ENCODE data around the gene WWOX. TPM values are rescaled to one million over a fixed set of nuclear protein-coding genes. Genes with fewer than 3 reads are reported as not detected.

Gene WWOX
- total and polyA plus RNA-seq, 2 donors (not counting 1 experiment from before 2014, with no cell fraction given) = 10.5 to 42.3 TPM

- Histone ChIP-seq H2AFZ (ENCODE audit: insufficient read depth, low read depth, low read length, poor library complexity, severe bottlenecking) (no peak overlapping the region), H3K4me2 (replicated peaks; ENCODE audit: low read depth, low read length, poor library complexity, severe bottlenecking) (no peak overlapping the region), H3K4me1 (ENCODE audit: control insufficient read depth in 2 of 2, insufficient read depth in 2 of 2, low read length in 2 of 2) (no peaks in the 10 kb centered on the region), H3K4me3 (ENCODE audit: control extremely low read depth in 1 of 5, extremely low read depth in 1 of 5, insufficient read depth in 1 of 5, low read depth in 2 of 5, low read length in 4 of 5) (no peak overlapping the region), H4K20me1 (ENCODE audit: control insufficient read depth, insufficient read depth, low read length, poor library complexity, severe bottlenecking) (no peaks in the 10 kb centered on the region), H3K36me3 (replicated peaks in 1 of 2; ENCODE audit: control extremely low read depth in 1 of 2, control insufficient read depth in 1 of 2, extremely low read depth in 1 of 2, insufficient read depth in 2 of 2, low read length in 1 of 2) (no peaks in the 10 kb centered on the region), H3K79me2 (ENCODE audit: control insufficient read depth, insufficient read depth, low read length) (no peaks in the 10 kb centered on the region), H3K27ac (ENCODE audit: low read length in 2 of 2) (no peak overlapping the region), H3K9me3 (ENCODE audit: control extremely low read depth in 1 of 3, control insufficient read depth in 2 of 3, insufficient read depth in 1 of 3, low read length in 2 of 3) (peaks cover 0 to 6% (median 3%) of the 10 kb centered on the region in 3 donors), H3K9ac (ENCODE audit: low read length) (no peak overlapping the region), H3K27me3 (replicated peaks in 1 of 4; ENCODE audit: control extremely low read depth in 1 of 4, control insufficient read depth in 3 of 4, insufficient read depth in 4 of 4, low read length in 3 of 4) (no peaks in the 10 kb centered on the region)
- ATAC-seq (ENCODE audit: low read depth) = no peak
- no peaks in the 10 kb centered on the region for H3K4me1 Mint-ChIP-seq
- H3K4me3 Mint-ChIP-seq = no peak overlapping the region
- DNase-seq = no peak
- 95% methylated on average over 5 of the region's 5 CpGs for WGBS (ENCODE audit: insufficient coverage)
- TF ChIP-seq CTCF (IDR thresholded peaks at IDR 0.05) (no peak), EZH2 (IDR thresholded peaks at IDR 0.05; ENCODE audit: borderline replicate concordance, insufficient read depth, low read depth, low read length, poor library complexity, severe bottlenecking) (no peak)
- ChIA-PET POLR2A (no interaction called here), CTCF (no interaction called here)
- intact Hi-C loops (cut with micrococcal nuclease) = no loop called here
- no peaks in the 10 kb centered on the region for H3K9me3 Mint-ChIP-seq (ENCODE audit: insufficient read depth)
- H3K27me3 Mint-ChIP-seq = no peaks in the 10 kb centered on the region
- no peak overlapping the region for H3K27ac Mint-ChIP-seq
Observed at GRCh38 chr16:78259873-78260272, 160.4 kb downstream of the WWOX start.

DNA sequence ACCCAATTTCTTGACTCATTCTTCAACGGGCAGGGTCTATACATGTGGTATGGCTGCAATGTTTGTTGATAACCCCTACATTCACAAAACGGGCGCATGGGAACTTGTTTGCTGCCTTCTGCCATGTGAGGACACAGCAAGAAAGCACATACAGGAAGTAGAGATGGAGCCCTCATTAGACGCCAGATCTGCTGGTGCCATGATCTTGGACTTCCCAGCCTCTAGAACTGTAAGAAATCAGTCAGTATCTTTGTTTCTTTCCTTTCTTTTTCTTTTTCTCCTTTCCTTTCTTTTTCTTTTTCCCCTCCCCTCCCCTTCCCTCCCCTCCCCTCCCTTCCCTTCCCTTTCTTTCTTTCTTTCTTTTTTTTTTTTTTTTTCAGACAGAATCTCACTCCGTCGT lies 165.2 kb downstream of the WWOX start:
- POLR2A ChIA-PET = no interaction called here
- DNase-seq (no peak), ATAC-seq (ENCODE audit: low read depth) (no peak)
- no peaks in the 10 kb centered on the region for H3K4me1 Mint-ChIP-seq
- TF ChIP-seq CTCF (IDR thresholded peaks at IDR 0.05) (no peak), EZH2 (IDR thresholded peaks at IDR 0.05; ENCODE audit: borderline replicate concordance, insufficient read depth, low read depth, low read length, poor library complexity, severe bottlenecking) (no peak)
- Histone ChIP-seq H3K9ac (ENCODE audit: low read length) (no peak overlapping the region), H3K27ac (ENCODE audit: low read length in 2 of 2) (no peak overlapping the region), H3K9me3 (ENCODE audit: control extremely low read depth in 1 of 3, control insufficient read depth in 2 of 3, insufficient read depth in 1 of 3, low read length in 2 of 3) (peaks cover 0 to 6% (median 3%) of the 10 kb centered on the region in 3 donors), H2AFZ (ENCODE audit: insufficient read depth, low read depth, low read length, poor library complexity, severe bottlenecking) (no peak overlapping the region), H3K27me3 (replicated peaks in 1 of 4; ENCODE audit: control extremely low read depth in 1 of 4, control insufficient read depth in 3 of 4, insufficient read depth in 4 of 4, low read length in 3 of 4) (no peaks in the 10 kb centered on the region), H4K20me1 (ENCODE audit: control insufficient read depth, insufficient read depth, low read length, poor library complexity, severe bottlenecking) (no peaks in the 10 kb centered on the region), H3K4me3 (ENCODE audit: control extremely low read depth in 1 of 5, extremely low read depth in 1 of 5, insufficient read depth in 1 of 5, low read depth in 2 of 5, low read length in 4 of 5) (no peak overlapping the region), H3K36me3 (replicated peaks in 1 of 2; ENCODE audit: control extremely low read depth in 1 of 2, control insufficient read depth in 1 of 2, extremely low read depth in 1 of 2, insufficient read depth in 2 of 2, low read length in 1 of 2) (no peaks in the 10 kb centered on the region), H3K4me1 (ENCODE audit: control insufficient read depth in 2 of 2, insufficient read depth in 2 of 2, low read length in 2 of 2) (no peaks in the 10 kb centered on the region), H3K79me2 (ENCODE audit: control insufficient read depth, insufficient read depth, low read length) (no peaks in the 10 kb centered on the region), H3K4me2 (replicated peaks; ENCODE audit: low read depth, low read length, poor library complexity, severe bottlenecking) (no peak overlapping the region)
- intact Hi-C loops (cut with micrococcal nuclease) = no loop called here
- no peaks in the 10 kb centered on the region for H3K27me3 Mint-ChIP-seq
- no peak overlapping the region for H3K4me3 Mint-ChIP-seq
- 100% methylated on average over 3 of the region's 6 CpGs for WGBS (ENCODE audit: insufficient coverage)
- CTCF ChIA-PET = no interaction called here
- H3K27ac Mint-ChIP-seq = no peak overlapping the region
- H3K9me3 Mint-ChIP-seq (ENCODE audit: insufficient read depth) = no peaks in the 10 kb centered on the region
